SW480 (cell line): ENCODE measurements around the gene HTR4.
"Not testable (repeated sequence)": the region's sequence is repeated elsewhere in the genome, so short reads cannot be mapped to it uniquely, and the experiment has no call there.

ENCODE experiments used
- DNase-seq: peaks from one replicate; pipeline ENCODE4 v3.0.0-alpha.2; 2016; ENCODE audit warnings: low spot score

The HTR4 gene

GRCh38 chr5:148532969-148533670 is 121.2 kb downstream of the HTR4 start:
- DNase-seq = no peak

GRCh38 chr5:148529450-148529849 is 124.9 kb downstream of the HTR4 start:
- DNase-seq = not testable (repeated sequence)

GRCh38 chr5:148524721-148525120 is 129.6 kb downstream of the HTR4 start:
- no peak for DNase-seq

GRCh38 chr5:148523139-148523538 is 131.2 kb downstream of the HTR4 start:
- DNase-seq = no peak

GRCh38 chr5:148515460-148515859 is 138.9 kb downstream of the HTR4 start:
- DNase-seq = no peak

GRCh38 chr5:148514344-148514743 is 140.0 kb downstream of the HTR4 start:
- DNase-seq = no peak

- DNase-seq = no peak
These were observed 141.8 kb downstream of the HTR4 start for GRCh38 chr5:148512498-148512897.

- no peak for DNase-seq
These were observed 142.4 kb downstream of the HTR4 start for GRCh38 chr5:148511810-148512347.

- DNase-seq = no peak
These were observed 144.4 kb downstream of the HTR4 start for GRCh38 chr5:148509893-148510292.

GRCh38 chr5:148507648-148508047 is 146.7 kb downstream of the HTR4 start:
- no peak for DNase-seq

- no peak for DNase-seq
These were observed 154.9 kb downstream of the HTR4 start for GRCh38 chr5:148499452-148499851.

- DNase-seq = no peak
These were observed 156.6 kb downstream of the HTR4 start for GRCh38 chr5:148497757-148498156.

GRCh38 chr5:148492351-148492750 is 162.0 kb downstream of the HTR4 start:
- DNase-seq = no peak

- DNase-seq = no peak
These were observed 162.5 kb downstream of the HTR4 start for GRCh38 chr5:148491793-148492184.

- DNase-seq = no peak
These were observed 163.1 kb downstream of the HTR4 start for GRCh38 chr5:148491015-148491792.

- DNase-seq = no peak
These were observed 165.6 kb downstream of the HTR4 start for GRCh38 chr5:148488757-148489156.

GRCh38 chr5:148486456-148486855 is 167.9 kb downstream of the HTR4 start:
- no peak for DNase-seq

GRCh38 chr5:148484651-148485050 is 169.7 kb downstream of the HTR4 start:
- no peak for DNase-seq

- no peak for DNase-seq
These were observed 170.6 kb downstream of the HTR4 start for GRCh38 chr5:148483750-148484149.

- DNase-seq = peak; percentile 54
These were observed 171.4 kb downstream of the HTR4 start for GRCh38 chr5:148482697-148483462.

GRCh38 chr5:148482196-148482595 is 172.1 kb downstream of the HTR4 start:
- DNase-seq = no peak

GRCh38 chr5:148477429-148477828 is 176.9 kb downstream of the HTR4 start:
- DNase-seq = no peak

GRCh38 chr5:148476302-148476701 is 178.0 kb downstream of the HTR4 start:
- DNase-seq = no peak
